T-cell (primary cell): ENCODE measurements around the gene HSPA1L. TPM values are rescaled to one million over a fixed set of nuclear protein-coding genes. Genes with fewer than 3 reads are reported as not detected.
A peak's percentile ranks its signal among the peaks of the same experiment; 100 is the strongest.

Experiments used
- ATAC-seq, 4 experiments: fragments of 200-7000 bp in 3 of 4; fragments of 150-1000 bp in 1 of 4; cut with Tn5 transposase; replicated peaks in 1 of 4; 1 replicate in 3 of 4; 2 replicates in 1 of 4; pipeline ENCODE4 v1.10.0; 2021; ENCODE audit warnings: moderate library complexity in 3 of 4, mild to moderate bottlenecking in 2 of 4, moderate number of reproducible peaks in 1 of 4
- CTCF ChIA-PET, 2 donors: fragments of 300-600 bp; sonication (Branson Sonifier 250); formaldehyde crosslinking; loops; one replicate each; lab custom pipeline; 2022; ENCODE audit warnings: antibody characterized with exemption in 2 of 2; lab: Charles Lee
- POLR2A ChIA-PET, 2 donors: fragments of 300-600 bp; sonication (Branson Sonifier 250); formaldehyde crosslinking; loops; one replicate each; lab custom pipeline; 2022; ENCODE audit warnings: antibody characterized with exemption in 2 of 2; lab: Charles Lee
- DNase-seq, 35 experiments: peaks; one replicate each; pipeline versions ENCODE4 v3.0.0 to v3.0.0-alpha.2; 2013 to 2023
- H3K27ac ChIP-seq: one replicate; pipeline ENCODE4 v1.5.1; 2013; ENCODE audit warnings: low read length
- H3K27me3 ChIP-seq, 2 experiments: replicated peaks in 1 of 2; 1 replicate in 1 of 2; 2 replicates in 1 of 2; pipeline versions ENCODE4 v1.6.1 to v1.7.0; 2013; ENCODE audit warnings: low read length in 1 of 2, mixed read lengths in 1 of 2; ENCODE audit not compliant: control insufficient read depth in 2 of 2, insufficient read depth in 2 of 2; ENCODE audit errors: extremely low read depth in 1 of 2
- H3K36me3 ChIP-seq, 2 donors: 1 replicate in 1 of 2; 2 replicates in 1 of 2; pipeline versions ENCODE4 v1.6.1 to v1.7.0; 2013; ENCODE audit warnings: low read length in 1 of 2; ENCODE audit not compliant: control insufficient read depth in 2 of 2, insufficient read depth in 1 of 2; ENCODE audit errors: extremely low read depth in 1 of 2
- H3K4me1 ChIP-seq, 2 experiments: 1 replicate in 1 of 2; 2 replicates in 1 of 2; pipeline versions ENCODE4 v1.6.1 to v1.7.0; 2013; ENCODE audit warnings: low read length in 2 of 2, mixed read lengths in 1 of 2; ENCODE audit not compliant: insufficient read depth in 2 of 2, control insufficient read depth in 1 of 2; ENCODE audit errors: extremely low read depth in 1 of 2
- H3K4me3 ChIP-seq, 2 donors: 1 replicate in 1 of 2; 2 replicates in 1 of 2; pipeline versions ENCODE4 v1.5.1 to v1.7.0; 2013; ENCODE audit warnings: mild to moderate bottlenecking in 2 of 2, low read length in 1 of 2, moderate library complexity in 1 of 2; ENCODE audit not compliant: control insufficient read depth in 1 of 2; ENCODE audit errors: extremely low read depth in 1 of 2
- H3K9me3 ChIP-seq: 2 replicates; pipeline ENCODE4 v1.7.0; 2013
- H3K27ac Mint-ChIP-seq, 2 donors: one replicate each; pipeline ENCODE4 v1.8.0; 2020 to 2021; ENCODE audit warnings: mild to moderate bottlenecking in 2 of 2, mixed read lengths in 2 of 2
- H3K27me3 Mint-ChIP-seq, 2 donors: one replicate each; pipeline ENCODE4 v1.8.0; 2021 to 2022; ENCODE audit warnings: mixed read lengths in 2 of 2
- H3K36me3 Mint-ChIP-seq: one replicate; pipeline ENCODE4 v1.8.0; 2021; ENCODE audit warnings: mixed read lengths
- H3K4me1 Mint-ChIP-seq, 3 donors: one replicate each; pipeline ENCODE4 v1.8.0; 2020 to 2022; ENCODE audit warnings: mixed read lengths in 3 of 3, mild to moderate bottlenecking in 1 of 3
- H3K4me3 Mint-ChIP-seq, 3 donors: one replicate each; pipeline ENCODE4 v1.8.0; 2020 to 2022; ENCODE audit warnings: mild to moderate bottlenecking in 3 of 3, mixed read lengths in 3 of 3, moderate library complexity in 3 of 3
- H3K9me3 Mint-ChIP-seq, 3 donors: one replicate each; pipeline ENCODE4 v1.8.0; 2020 to 2022; ENCODE audit warnings: mixed read lengths in 3 of 3
- WGBS: methylation state at CpG from one replicate; pipeline ENCODE4 v1.1.5; 2013; ENCODE audit warnings: missing lambda C conversion rate; ENCODE audit not compliant: insufficient coverage; 5-methylcytosine and 5-hydroxymethylcytosine counted together
- total RNA-seq, 35 experiments: library from RNA in 6 of 35; stranded (reverse) in 6 of 35; fragments of 120-200 nt in 1 of 35; gene quantifications; one replicate each; pipeline versions ENCODE4 v1.2.1 to v1.2.4 and lab custom pipeline; 2013 to 2026

The HSPA1L gene
- total RNA-seq, 5 donors from 2014 or later (not counting 1 experiment from before 2014, with no cell fraction given), result 2.8 to 8.5 (median 8.1) TPM

DNA sequence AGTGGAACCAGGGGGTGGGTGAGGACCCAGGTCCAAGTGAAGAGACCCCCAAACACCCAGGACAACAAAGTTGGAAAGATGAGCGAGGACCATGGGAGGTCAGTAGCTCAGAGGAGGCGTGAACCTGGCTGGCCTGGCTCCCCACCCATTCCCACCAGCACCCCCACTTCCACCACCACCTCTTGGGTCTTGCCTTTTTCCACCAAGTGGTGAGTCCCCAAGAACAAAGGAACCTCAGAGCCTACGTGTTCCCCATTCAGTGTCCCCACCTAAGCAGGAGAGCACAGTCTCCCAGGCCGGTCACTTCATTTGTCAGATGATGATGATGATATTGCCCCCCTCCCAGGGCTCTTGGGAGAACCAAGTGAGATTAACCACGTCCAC lies 37.4 kb downstream of the HSPA1L start:
- no peak overlapping the region for H3K4me3 ChIP-seq
- WGBS, result 100% methylated on average over 3 of the region's 5 CpGs
- peaks cover 5 to 49% of the 10 kb centered on the region in 2 experiments for H3K4me1 ChIP-seq
- no peak for ATAC-seq
- peak overlapping the region in 1 of 2 donors; percentile 28 for H3K27ac Mint-ChIP-seq
- peak overlapping the region; percentile 54 for H3K27ac ChIP-seq
- H3K4me1 Mint-ChIP-seq, result peaks cover 28 to 37% (median 29%) of the 10 kb centered on the region in 3 donors
- no peaks in the 10 kb centered on the region for H3K9me3 Mint-ChIP-seq
- POLR2A ChIA-PET, result no interaction called here
- no peaks in the 10 kb centered on the region for H3K9me3 ChIP-seq
- DNase-seq, result no peak
- no peak overlapping the region for H3K4me3 Mint-ChIP-seq
- no peaks in the 10 kb centered on the region for H3K27me3 ChIP-seq
- H3K36me3 Mint-ChIP-seq, result peaks cover 15% of the 10 kb centered on the region
- H3K27me3 Mint-ChIP-seq, result no peaks in the 10 kb centered on the region
- H3K36me3 ChIP-seq, result peaks cover 20 to 39% of the 10 kb centered on the region in 2 donors
- CTCF ChIA-PET, result interaction anchor here in 1 of 2 donors (0.6 to 0.7 kb wide), 3 partner anchors 52 to 87 kb away, joined by 3 to 4 read pairs (median 3); no protein-coding TSS in a partner anchor

DNA sequence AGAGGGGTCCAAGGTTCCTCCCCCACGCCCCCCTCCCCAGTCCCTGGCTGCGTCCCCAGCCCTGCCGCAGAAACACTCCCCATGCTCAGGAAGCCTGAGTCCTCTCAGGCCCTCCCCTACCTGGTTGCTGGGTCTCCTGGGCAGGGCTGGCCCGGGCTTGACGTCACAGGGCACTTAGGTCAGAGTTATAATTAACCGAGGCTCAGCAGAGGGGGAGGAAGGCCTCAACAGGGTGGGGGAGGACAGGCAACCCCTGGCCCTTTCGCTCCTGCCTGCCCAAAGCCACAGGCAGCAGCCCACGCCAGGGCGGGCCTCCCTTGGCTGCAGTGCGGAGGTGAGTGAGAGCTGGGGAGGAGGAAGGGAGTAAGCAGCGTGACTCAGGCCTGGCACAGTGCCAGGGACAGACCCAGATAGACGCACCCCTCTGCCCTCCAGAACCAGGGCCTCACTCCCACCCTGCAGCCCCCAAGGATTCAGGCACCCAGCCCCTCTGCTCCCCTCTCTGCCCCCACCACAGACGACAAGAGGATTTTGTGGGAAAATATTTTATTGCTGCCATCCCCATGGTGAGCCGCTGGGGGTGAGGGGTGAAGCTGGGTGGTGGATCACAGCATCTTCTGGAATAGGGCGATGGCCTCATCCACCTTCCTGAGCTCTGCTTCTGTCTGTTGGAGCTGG lies 38.0 kb downstream of the HSPA1L start, which contains the start of gene VWA7:
Gene VWA7, minus strand, starts transcription at position 340 of the 678 bp plus-strand sequence. CDS start 549 bp downstream, outside the sequence.
- Histone ChIP-seq H3K27ac (peak within 1 kb of the TSS; percentile 54), H3K9me3 (no peaks in the 10 kb centered on the region), H3K36me3 (peaks cover 20 to 34% of the 10 kb centered on the region in 2 donors), H3K27me3 (no peaks in the 10 kb centered on the region), H3K4me1 (peaks cover 8 to 54% of the 10 kb centered on the region in 2 experiments), H3K4me3 (no peak within 1 kb of the TSS)
- peak; percentile 64 to 76 (median 71) for ATAC-seq
- ChIA-PET POLR2A (no interaction called here), CTCF (interaction anchor here in 1 of 2 donors (0.6 to 0.7 kb wide), 2 partner anchors 53 to 80 kb away, joined by 3 to 4 read pairs; no protein-coding TSS in a partner anchor)
- peaks cover 13% of the 10 kb centered on the region for H3K36me3 Mint-ChIP-seq
- H3K4me1 Mint-ChIP-seq, result peaks cover 31 to 41% (median 32%) of the 10 kb centered on the region in 3 donors
- H3K4me3 Mint-ChIP-seq, result peak within 1 kb of the TSS in 1 of 3 donors; percentile 54
- 13% methylated on average over 5 of the region's 15 CpGs for WGBS
- peak in 34 of 35 experiments; percentile 10 to 69 (median 35) for DNase-seq
- no peaks in the 10 kb centered on the region for H3K9me3 Mint-ChIP-seq
- H3K27me3 Mint-ChIP-seq, result no peaks in the 10 kb centered on the region
- H3K27ac Mint-ChIP-seq, result peak within 1 kb of the TSS; percentile 28 to 61

DNA sequence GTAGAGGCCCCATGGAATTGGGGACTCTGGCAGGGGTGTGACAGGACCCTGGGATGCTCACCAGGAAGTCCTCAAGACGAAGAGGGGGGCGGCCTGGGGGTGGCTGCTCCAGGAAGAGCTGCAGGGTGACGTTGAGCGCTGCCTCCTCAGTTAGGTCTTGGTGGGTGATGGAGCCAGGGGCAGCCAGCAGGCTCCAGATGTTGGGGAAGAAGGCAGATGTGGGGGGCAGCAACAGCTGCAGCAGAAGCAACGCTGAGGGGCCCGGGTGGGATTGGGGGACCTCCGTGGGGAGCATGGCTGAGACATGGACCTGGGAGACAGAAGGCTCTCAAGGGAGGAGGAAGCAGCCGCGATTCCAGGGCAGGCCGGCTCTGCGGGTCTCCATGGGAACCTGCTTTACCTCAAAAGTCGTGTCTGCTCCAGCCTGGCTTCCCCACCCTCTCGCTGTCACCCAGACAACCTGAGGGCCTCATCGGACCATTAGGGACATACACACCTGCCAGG lies 38.5 kb downstream of the HSPA1L start:
- H3K9me3 Mint-ChIP-seq, result no peaks in the 10 kb centered on the region
- peaks cover 32 to 44% (median 35%) of the 10 kb centered on the region in 3 donors for H3K4me1 Mint-ChIP-seq
- H3K36me3 Mint-ChIP-seq, result peaks cover 13% of the 10 kb centered on the region
- H3K27ac ChIP-seq, result peak overlapping the region; percentile 54
- CTCF ChIA-PET, result no interaction called here
- H3K27me3 ChIP-seq, result no peaks in the 10 kb centered on the region
- peak overlapping the region in 1 of 3 donors; percentile 54 for H3K4me3 Mint-ChIP-seq
- H3K4me1 ChIP-seq, result peaks cover 10 to 60% of the 10 kb centered on the region in 2 experiments
- no peaks in the 10 kb centered on the region for H3K27me3 Mint-ChIP-seq
- ATAC-seq, result peak in 1 of 4 experiments; percentile 15
- no peak overlapping the region for H3K27ac Mint-ChIP-seq
- POLR2A ChIA-PET, result no interaction called here
- no peaks in the 10 kb centered on the region for H3K9me3 ChIP-seq
- no peak overlapping the region for H3K4me3 ChIP-seq
- DNase-seq, result no peak
- peaks cover 20 to 28% of the 10 kb centered on the region in 2 donors for H3K36me3 ChIP-seq
- WGBS, result 38% methylated on average over 14 of the region's 14 CpGs

DNA sequence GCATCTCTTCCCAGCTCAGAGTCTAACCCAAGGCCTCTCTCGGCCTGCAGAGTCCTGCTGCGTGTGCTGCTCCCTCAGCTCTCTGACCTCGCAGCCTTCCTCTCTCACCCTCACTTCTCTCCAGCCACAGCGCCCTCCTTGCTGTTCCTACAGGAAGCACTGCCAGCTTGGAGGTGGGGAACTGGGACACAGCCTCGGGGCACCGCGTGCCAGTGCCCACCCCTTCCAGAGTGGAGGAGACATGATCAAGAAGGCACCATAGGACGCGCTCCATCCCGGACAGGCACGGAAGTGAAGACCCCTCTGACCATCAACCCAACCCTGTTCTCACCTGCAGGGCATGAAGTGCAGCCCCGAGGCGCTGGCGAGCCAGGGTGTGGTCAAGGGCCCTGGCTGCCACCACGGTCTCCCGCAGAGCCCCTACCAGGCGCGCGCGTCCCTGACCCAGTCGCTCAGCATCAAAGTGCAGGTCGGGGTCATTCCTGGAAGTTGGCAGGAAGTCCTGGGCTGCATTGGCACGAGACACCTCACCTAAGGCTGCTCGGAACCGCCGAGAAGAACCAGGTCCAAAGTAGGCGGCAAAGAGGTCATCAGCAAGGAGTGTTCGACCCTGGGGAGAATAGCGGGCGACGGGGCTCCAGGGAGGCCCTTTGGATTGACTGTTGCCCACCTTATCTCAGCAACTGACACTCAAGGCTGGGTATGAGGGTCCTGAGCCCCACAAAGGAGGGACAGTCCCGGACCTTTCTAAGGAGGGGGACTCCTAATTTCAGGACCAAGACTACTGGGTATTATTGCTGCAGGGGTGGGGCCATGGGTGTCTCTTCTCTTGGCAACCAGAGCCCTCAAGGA lies 39.2 kb downstream of the HSPA1L start:
- Histone ChIP-seq H3K4me1 (peaks cover 10 to 66% of the 10 kb centered on the region in 2 experiments), H3K9me3 (no peaks in the 10 kb centered on the region), H3K36me3 (peaks cover 17 to 21% of the 10 kb centered on the region in 2 donors), H3K27ac (no peak overlapping the region), H3K4me3 (no peak overlapping the region), H3K27me3 (no peaks in the 10 kb centered on the region)
- DNase-seq (no peak), ATAC-seq (no peak)
- POLR2A ChIA-PET, result no interaction called here
- no peak overlapping the region for H3K27ac Mint-ChIP-seq
- H3K4me1 Mint-ChIP-seq, result peaks cover 39 to 50% (median 42%) of the 10 kb centered on the region in 3 donors
- no peaks in the 10 kb centered on the region for H3K27me3 Mint-ChIP-seq
- H3K4me3 Mint-ChIP-seq, result peak overlapping the region in 1 of 3 donors; percentile 54
- H3K36me3 Mint-ChIP-seq, result peaks cover 9% of the 10 kb centered on the region
- CTCF ChIA-PET, result no interaction called here
- WGBS, result 94% methylated on average over 28 of the region's 32 CpGs
- no peaks in the 10 kb centered on the region for H3K9me3 Mint-ChIP-seq

DNA sequence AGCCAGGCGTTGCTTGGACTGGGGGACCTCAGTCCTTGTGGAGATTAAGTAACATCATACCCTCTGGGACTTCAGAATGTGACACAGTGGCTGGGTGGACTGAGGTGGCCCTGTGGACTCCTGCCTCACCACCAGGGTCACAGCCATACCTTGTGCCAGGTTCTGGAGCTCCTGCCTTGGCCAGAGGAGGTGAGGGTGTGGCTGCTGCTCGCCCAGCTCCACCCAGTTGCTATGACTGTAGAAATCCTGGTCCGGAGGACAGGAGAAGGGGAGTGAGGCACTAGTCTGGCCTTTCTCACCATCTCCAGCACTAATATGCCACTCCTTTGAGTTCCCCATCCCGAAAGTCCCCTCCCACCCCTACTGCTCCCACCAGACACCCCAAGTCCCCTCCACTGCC lies 39.9 kb downstream of the HSPA1L start:
- H3K27me3 ChIP-seq, result no peaks in the 10 kb centered on the region
- 100% methylated on average over 1 of the region's 4 CpGs for WGBS
- CTCF ChIA-PET, result no interaction called here
- Mint-ChIP-seq H3K9me3 (no peaks in the 10 kb centered on the region), H3K36me3 (peaks cover 3% of the 10 kb centered on the region), H3K4me1 (peaks cover 42 to 50% (median 42%) of the 10 kb centered on the region in 3 donors), H3K4me3 (peak overlapping the region in 1 of 3 donors; percentile 54), H3K27me3 (no peaks in the 10 kb centered on the region), H3K27ac (no peak overlapping the region)
- no peak overlapping the region for H3K27ac ChIP-seq
- H3K36me3 ChIP-seq, result peaks cover 13 to 15% of the 10 kb centered on the region in 2 donors
- H3K9me3 ChIP-seq, result no peaks in the 10 kb centered on the region
- ATAC-seq (no peak), DNase-seq (no peak)
- peaks cover 10 to 72% of the 10 kb centered on the region in 2 experiments for H3K4me1 ChIP-seq
- no peak overlapping the region for H3K4me3 ChIP-seq
- POLR2A ChIA-PET, result interaction anchor here in 1 of 2 donors (0.6 kb wide), 1 partner anchor 63 kb away, joined by 3 read pairs; no protein-coding TSS in a partner anchor
